DLD1 (cell line): ENCODE measurements around the gene CATSPERZ.
"Not testable (repeated sequence)": the region's sequence is repeated elsewhere in the genome, so short reads cannot be mapped to it uniquely, and the experiment has no call there.

Experiments used
- in situ Hi-C: cut with HindIII; loops from 2 replicates; pipeline ENCODE4 v1.10.0; 2017; ENCODE audit warnings: low sequenced_read_pairs

The CATSPERZ gene

DNA sequence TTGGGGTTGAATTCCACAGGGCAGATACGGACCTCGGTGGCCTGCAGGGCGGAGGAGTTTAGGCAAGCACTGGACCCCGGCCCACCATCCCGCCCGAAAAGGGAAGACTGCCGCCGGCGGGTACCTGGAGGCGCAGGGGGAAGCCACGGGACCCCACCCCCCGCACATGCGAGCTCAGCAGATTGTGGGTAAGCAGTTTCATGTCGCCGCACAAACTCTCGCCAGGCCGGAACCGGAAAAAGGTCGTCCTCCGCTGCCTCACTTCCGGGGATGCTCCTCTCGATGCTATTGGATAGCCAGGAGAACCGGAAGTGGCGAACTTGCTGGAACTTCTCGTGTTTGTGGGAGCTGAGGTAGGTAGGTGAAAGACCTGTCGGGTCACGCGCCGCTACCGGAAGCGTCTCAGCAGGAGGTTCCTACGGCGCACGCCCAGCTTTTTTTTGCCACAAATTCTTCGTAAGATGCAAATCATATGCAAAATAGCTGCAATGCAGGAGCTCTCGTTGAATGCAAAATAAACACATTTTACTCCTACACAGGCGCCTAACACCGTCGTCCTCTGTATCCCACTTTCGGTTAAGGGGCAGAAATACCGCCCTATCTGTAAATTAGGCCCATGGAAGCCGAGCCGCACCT, 17.3 kb downstream of the CATSPERZ start, which contains the start of gene TRMT112:
TSS of gene TRMT112 (minus strand) at position 235 of the 636 bp plus-strand sequence. CDS start at position 202, 33 bp downstream.
- in situ Hi-C loops, result no loop called here

GRCh38 chr11:64317961-64318765, 18.0 kb downstream of the CATSPERZ start, which contains the start of gene PRDX5:
TSS of gene PRDX5 (plus strand) at chr11:64318121. CDS start at chr11:64318216, 95 bp downstream.
- in situ Hi-C loops, result no loop called here

DNA sequence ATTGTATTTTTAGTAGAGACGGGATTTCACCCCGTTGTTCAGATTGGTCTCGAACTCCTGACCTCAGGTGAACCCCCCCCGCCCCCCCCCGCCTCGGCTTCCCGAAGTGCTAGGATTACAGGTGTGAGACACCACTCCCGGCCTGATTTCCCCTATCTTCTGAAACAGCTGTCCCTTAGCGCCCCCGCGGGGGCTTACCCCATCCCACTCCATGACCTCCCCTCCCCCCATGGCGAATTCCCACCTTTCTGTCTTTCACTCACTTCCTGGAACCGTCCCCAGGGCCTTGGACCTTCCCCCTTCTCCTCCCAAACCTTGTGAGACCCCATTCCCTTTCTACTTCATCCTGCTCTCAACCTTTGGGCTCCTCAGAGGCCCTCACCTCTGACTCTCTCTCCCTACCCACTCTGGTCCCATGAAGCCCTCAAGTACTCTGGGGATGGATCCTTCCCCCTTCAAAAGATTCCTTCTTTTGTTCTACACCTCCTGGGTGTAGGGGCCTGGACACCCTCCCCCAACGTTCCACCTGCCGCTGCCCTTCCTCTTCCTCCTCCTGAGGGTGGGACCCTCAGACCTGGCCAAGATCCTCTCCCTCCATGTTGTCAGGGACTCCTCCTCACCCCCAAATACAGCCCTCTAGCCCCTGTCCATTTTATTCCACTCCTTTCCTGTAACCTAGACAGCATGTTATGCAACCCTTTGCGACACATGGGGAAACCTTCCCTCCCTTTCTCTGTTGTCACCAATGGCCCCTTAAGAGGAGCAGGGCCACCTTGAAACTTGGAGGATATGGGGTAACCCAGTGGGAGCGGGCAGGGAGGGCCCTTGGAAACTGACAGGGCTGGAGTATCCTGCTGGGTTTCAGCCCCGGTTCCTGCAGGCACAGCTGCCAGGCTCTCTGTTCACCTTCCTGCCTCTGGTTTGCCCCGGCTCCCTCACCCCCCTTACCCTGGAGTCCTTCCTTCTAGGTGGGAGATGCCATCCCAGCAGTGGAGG, 18.9 kb downstream of the CATSPERZ start:
- in situ Hi-C loops, result no loop called here

GRCh38 chr11:64320556-64320955, 20.4 kb downstream of the CATSPERZ start:
- in situ Hi-C loops, result no loop called here

- in situ Hi-C loops, result no loop called here
These were observed 20.9 kb downstream of the CATSPERZ start for GRCh38 chr11:64321026-64321425.

DNA sequence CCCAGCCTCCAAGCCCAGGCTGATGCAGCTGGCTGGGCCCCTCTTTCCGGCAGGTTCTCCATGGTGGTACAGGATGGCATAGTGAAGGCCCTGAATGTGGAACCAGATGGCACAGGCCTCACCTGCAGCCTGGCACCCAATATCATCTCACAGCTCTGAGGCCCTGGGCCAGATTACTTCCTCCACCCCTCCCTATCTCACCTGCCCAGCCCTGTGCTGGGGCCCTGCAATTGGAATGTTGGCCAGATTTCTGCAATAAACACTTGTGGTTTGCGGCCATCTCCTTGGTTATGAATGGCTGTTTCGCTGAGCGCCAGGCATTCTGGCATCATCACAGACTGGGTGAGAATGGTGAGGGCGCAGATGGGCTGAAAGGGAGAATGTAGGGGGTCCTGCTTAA, 21.4 kb downstream of the CATSPERZ start:
- in situ Hi-C loops, result no loop called here

DNA sequence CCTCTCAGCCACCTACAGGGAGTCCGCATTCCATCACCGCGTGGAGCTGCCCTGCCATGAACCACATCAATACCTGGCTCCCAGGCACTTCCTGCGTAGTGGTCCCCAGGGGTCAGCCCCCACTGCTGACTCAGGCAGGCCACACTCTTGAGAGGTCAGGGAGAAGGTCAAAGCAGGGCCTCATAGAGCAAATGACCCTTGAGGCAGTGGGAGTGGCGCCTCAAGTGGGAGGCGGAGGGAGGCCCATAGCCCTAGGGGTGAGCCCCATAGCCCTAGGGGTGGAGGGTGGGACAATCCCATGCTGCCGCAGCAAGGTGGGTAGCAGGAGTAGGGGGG, 22.7 kb downstream of the CATSPERZ start:
- in situ Hi-C loops, result no loop called here

- in situ Hi-C loops, result no loop called here
These were observed 23.2 kb downstream of the CATSPERZ start for GRCh38 chr11:64323373-64323772.

DNA sequence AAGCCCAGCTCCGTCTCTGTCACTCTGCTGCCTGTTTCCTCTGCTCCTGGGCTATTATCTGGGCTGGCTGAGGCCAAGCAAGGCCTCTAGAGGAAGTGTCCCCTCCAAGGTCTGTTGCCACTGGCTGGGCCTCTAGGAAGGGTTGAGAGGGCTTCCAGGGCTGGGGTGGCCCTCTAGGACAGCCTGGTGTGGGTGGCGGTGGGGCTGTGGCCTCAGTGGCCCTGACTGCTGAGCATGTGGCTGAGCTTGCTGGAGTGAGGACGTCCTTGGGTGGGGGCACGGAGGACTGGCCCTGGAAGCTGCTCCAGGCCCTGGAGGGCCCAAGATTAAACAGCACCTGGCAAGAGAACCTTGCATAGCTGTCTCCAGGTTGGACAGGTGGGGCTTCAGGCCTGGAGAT, 23.8 kb downstream of the CATSPERZ start:
- in situ Hi-C loops, result not testable (repeated sequence)

GRCh38 chr11:64324692-64325469, 24.7 kb downstream of the CATSPERZ start:
- in situ Hi-C loops, result no loop called here

DNA sequence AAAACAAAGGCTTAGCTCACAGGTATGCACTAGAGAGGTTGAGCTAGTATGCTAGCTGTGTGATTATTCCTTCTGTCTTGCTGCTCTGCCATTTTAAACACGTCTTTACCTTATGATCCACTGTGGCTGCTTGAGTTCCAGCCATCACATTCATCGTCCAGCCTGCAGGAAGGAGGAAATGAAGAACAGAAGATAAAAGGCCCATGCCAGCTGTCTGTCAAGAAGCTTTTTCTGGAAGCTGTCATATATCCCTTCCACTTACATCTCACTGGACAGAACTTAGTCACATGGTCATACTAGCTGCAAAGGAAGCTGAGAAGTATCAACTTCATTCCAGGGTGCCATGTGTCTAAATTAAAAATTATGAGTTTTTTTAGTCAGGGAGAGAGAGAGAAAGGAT, 27.2 kb downstream of the CATSPERZ start:
- in situ Hi-C loops, result no loop called here

- in situ Hi-C loops, result no loop called here
These were observed 27.8 kb downstream of the CATSPERZ start for GRCh38 chr11:64327993-64328392.

DNA sequence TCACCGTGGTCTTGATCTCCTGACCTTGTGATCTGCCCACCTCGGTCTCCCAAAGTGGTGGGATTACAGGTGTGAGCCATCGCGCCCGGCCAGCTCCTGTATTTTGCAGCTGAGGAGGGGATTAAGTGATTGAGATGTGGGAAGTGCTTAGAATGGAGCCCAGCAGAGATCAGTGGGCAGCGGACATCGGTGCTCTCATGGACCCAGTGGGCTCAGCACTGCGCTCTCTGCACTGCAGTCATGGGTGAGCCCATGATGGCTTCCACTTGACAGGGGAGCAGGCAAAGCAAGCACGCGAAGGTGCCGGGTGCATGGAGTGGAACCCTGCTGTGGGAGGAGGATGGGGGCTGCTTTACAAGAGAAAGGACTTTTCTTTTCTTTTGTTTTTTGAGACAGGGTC, 30.7 kb downstream of the CATSPERZ start:
- in situ Hi-C loops, result no loop called here

GRCh38 chr11:64331569-64332371, 31.6 kb downstream of the CATSPERZ start:
- in situ Hi-C loops, result no loop called here

- in situ Hi-C loops, result no loop called here
These were observed 33.4 kb downstream of the CATSPERZ start for GRCh38 chr11:64333556-64333955.

GRCh38 chr11:64334764-64335735, 34.9 kb downstream of the CATSPERZ start:
- in situ Hi-C loops, result no loop called here

- in situ Hi-C loops, result no loop called here
These were observed 37.5 kb downstream of the CATSPERZ start for GRCh38 chr11:64337538-64338249.

GRCh38 chr11:64338716-64339115, 38.6 kb downstream of the CATSPERZ start:
- in situ Hi-C loops, result no loop called here
